HCT116 (cell line): Measurements from ENCODE around the gene KAZN. TPM values are rescaled to one million over a fixed set of nuclear protein-coding genes. Genes with fewer than 3 reads are reported as not detected.

Experiments
- ATAC-seq: fragments of 200-7000 bp; cut with Tn5 transposase; 2 replicates; pipeline ENCODE4 v1.9.1; 2020; ENCODE audit warnings: mild to moderate bottlenecking, moderate library complexity
- BruUV-seq: library from RNA; stranded (reverse); fragments of 400-500 nt; replicated peaks from 2 replicates; lab custom pipeline; 2021; lab: Mats Ljungman, UMichigan
- CTCF ChIA-PET: fragments of 300-600 bp; sonication (Branson Sonifier 250); formaldehyde crosslinking; loops from one replicate; lab custom pipeline; 2021; ENCODE audit warnings: antibody characterized with exemption; lab: Charles Lee
- POLR2A ChIA-PET: fragments of 300-600, 350-600 bp; sonication (Branson Sonifier 250); formaldehyde crosslinking; loops from one replicate; lab custom pipeline; 2021; ENCODE audit warnings: antibody characterized with exemption; lab: Charles Lee
- RAD21 ChIA-PET, 2 experiments: fragments of 300-600 bp; sonication (Branson Sonifier 250); formaldehyde crosslinking; loops; one replicate each; lab custom pipeline; 2023; ENCODE audit warnings: low total read pairs in 2 of 2; ENCODE audit not compliant: uncharacterized antibody in 2 of 2, unreplicated experiment in 2 of 2, low non-redundant PET in 1 of 2; lab: Charles Lee
- DNase-seq: peaks from one replicate; pipeline ENCODE4 v3.0.0-alpha.2; 2010; ENCODE audit warnings: low read depth, low spot score
- H2AFZ ChIP-seq: fragments of 200-600 bp; shearing (Covaris generic), sonication (generic); 2 replicates; pipeline ENCODE4 v1.6.1; 2017; ENCODE audit warnings: low read depth, mixed run types, mixed read lengths, antibody characterized with exemption, low read length; ENCODE audit not compliant: poor library complexity, severe bottlenecking
- H3K27ac ChIP-seq: 2 replicates; pipeline ENCODE4 v1.5.1; 2012; ENCODE audit warnings: low read depth, low read length
- H3K27me3 ChIP-seq: fragments of 200-600 bp; sonication (generic); 2 replicates; pipeline ENCODE4 v1.6.1; 2016; ENCODE audit warnings: mixed run types, low read length, mixed read lengths; ENCODE audit not compliant: insufficient read depth
- H3K36me3 ChIP-seq, 2 experiments: fragments of 200-500 bp in 1 of 2; fragments of 200-600 bp in 1 of 2; sonication (Bioruptor generic) in 1 of 2; sonication (generic) in 1 of 2; 2 replicates each; pipeline versions ENCODE4 v1.5.1 to v1.6.1; 2014 to 2016; ENCODE audit warnings: low read length in 2 of 2, inconsistent platforms in 1 of 2, mixed read lengths in 1 of 2, mixed run types in 1 of 2; ENCODE audit not compliant: insufficient read depth in 2 of 2, control insufficient read depth in 1 of 2
- H3K4me1 ChIP-seq, 2 experiments: fragments of 200-600 bp in 1 of 2; sonication (generic) in 1 of 2; 2 replicates each; pipeline versions ENCODE4 v1.5.1 to v1.6.1; 2012 to 2017; ENCODE audit warnings: low read length in 2 of 2, inconsistent platforms in 1 of 2, mild to moderate bottlenecking in 1 of 2, mixed read lengths in 1 of 2, mixed run types in 1 of 2, moderate library complexity in 1 of 2; ENCODE audit not compliant: insufficient read depth in 2 of 2, control insufficient read depth in 1 of 2
- H3K4me2 ChIP-seq: fragments of 200-600 bp; sonication (generic); 2 replicates; pipeline ENCODE4 v1.6.1; 2017; ENCODE audit warnings: mixed run types, low read length, mixed read lengths
- H3K4me3 ChIP-seq, 2 experiments: fragments of 200-600 bp in 1 of 2; sonication (generic) in 1 of 2; replicated peaks in 1 of 2; 2 replicates each; pipeline ENCODE4 v1.5.1; 2011 to 2016; ENCODE audit warnings: low read length in 2 of 2, control low read depth in 1 of 2, low read depth in 1 of 2, mild to moderate bottlenecking in 1 of 2, mixed read lengths in 1 of 2, mixed run types in 1 of 2
- H3K79me2 ChIP-seq: fragments of 200-600 bp; sonication (generic); 2 replicates; pipeline ENCODE4 v1.6.1; 2017; ENCODE audit warnings: mild to moderate bottlenecking, mixed run types, low read length, moderate library complexity, mixed read lengths; ENCODE audit not compliant: insufficient read depth
- H3K9ac ChIP-seq: fragments of 200-600 bp; sonication (generic); 2 replicates; pipeline ENCODE4 v1.6.1; 2016; ENCODE audit warnings: low read length, mixed read lengths
- H3K9me2 ChIP-seq: fragments of 200-600 bp; sonication (generic), shearing (Covaris generic); 2 replicates; pipeline ENCODE4 v1.6.1; 2017; ENCODE audit warnings: mixed run types, mild to moderate bottlenecking, moderate library complexity; ENCODE audit not compliant: insufficient read depth
- H3K9me3 ChIP-seq, 2 experiments: fragments of 200-500 bp in 1 of 2; fragments of 200-600 bp in 1 of 2; sonication (Bioruptor generic) in 1 of 2; sonication (generic) in 1 of 2; 2 replicates each; pipeline ENCODE4 v1.6.1; 2014 to 2017; ENCODE audit warnings: low read length in 2 of 2, mixed read lengths in 2 of 2, inconsistent platforms in 1 of 2, low read depth in 1 of 2, mild to moderate bottlenecking in 1 of 2, mixed run types in 1 of 2, moderate library complexity in 1 of 2; ENCODE audit not compliant: control insufficient read depth in 1 of 2, insufficient read depth in 1 of 2
- H4K20me1 ChIP-seq: fragments of 200-600 bp; sonication (generic), shearing (Covaris generic); 2 replicates; pipeline ENCODE4 v1.6.1; 2017; ENCODE audit warnings: mixed run types, mild to moderate bottlenecking, moderate library complexity; ENCODE audit not compliant: insufficient read depth
- ATF3 ChIP-seq: IDR thresholded peaks from 2 replicates; pipeline ENCODE4 v1.6.1; 2012
- CBX3 ChIP-seq: IDR thresholded peaks from 2 replicates; pipeline ENCODE4 v1.6.1; 2012; ENCODE audit warnings: low read depth
- CEBPB ChIP-seq: IDR thresholded peaks from 2 replicates; pipeline ENCODE4 v1.6.1; 2012; ENCODE audit warnings: low read depth
- EGR1 ChIP-seq: IDR thresholded peaks from 2 replicates; pipeline ENCODE4 v1.6.1; 2012; ENCODE audit warnings: low read depth
- ELF1 ChIP-seq: IDR thresholded peaks from 2 replicates; pipeline ENCODE4 v1.6.1; 2012; ENCODE audit warnings: low read depth, borderline replicate concordance
- EZH2 ChIP-seq: fragments of 200-600 bp; sonication (generic); IDR thresholded peaks from 2 replicates; pipeline ENCODE4 v1.6.1; 2017; ENCODE audit warnings: antibody characterized with exemption, mixed run types
- EZH2phosphoT487 ChIP-seq: fragments of 200-600 bp; IDR thresholded peaks from 2 replicates; pipeline ENCODE4 v1.6.1; 2018; ENCODE audit warnings: antibody characterized with exemption, borderline replicate concordance
- FOSL1 ChIP-seq: IDR thresholded peaks from 2 replicates; pipeline ENCODE4 v1.6.1; 2012; ENCODE audit warnings: low read depth
- JUND ChIP-seq: IDR thresholded peaks from 2 replicates; pipeline ENCODE4 v1.6.1; 2012
- MAX ChIP-seq: IDR thresholded peaks from 2 replicates; pipeline ENCODE4 v1.6.1; 2012
- POLR2A ChIP-seq: IDR thresholded peaks from 2 replicates; pipeline ENCODE4 v1.7.0; 2011; ENCODE audit warnings: borderline replicate concordance; ENCODE audit not compliant: insufficient read depth, insufficient read length; ENCODE audit errors: extremely low read depth
- POLR2AphosphoS5 ChIP-seq: IDR thresholded peaks from 2 replicates; pipeline ENCODE4 v1.6.1; 2011; ENCODE audit warnings: mild to moderate bottlenecking, low read depth, low read length, moderate library complexity
- SP1 ChIP-seq: IDR thresholded peaks from 2 replicates; pipeline ENCODE4 v1.6.1; 2012; ENCODE audit warnings: low read depth
- SRF ChIP-seq: IDR thresholded peaks from 2 replicates; pipeline ENCODE4 v1.6.1; 2012; ENCODE audit warnings: low read depth
- TCF7L2 ChIP-seq: IDR thresholded peaks from 2 replicates; pipeline ENCODE4 v1.7.0; 2011; ENCODE audit warnings: borderline replicate concordance, inconsistent platforms; ENCODE audit not compliant: insufficient read depth, insufficient read length; ENCODE audit errors: extremely low read depth
- YY1 ChIP-seq: IDR thresholded peaks from 2 replicates; pipeline ENCODE4 v1.6.1; 2011; ENCODE audit warnings: low read length, low read depth, moderate library complexity, mild to moderate bottlenecking; ENCODE audit not compliant: insufficient replicate concordance; ENCODE audit errors: extremely low read depth
- ZBTB33 ChIP-seq: IDR thresholded peaks from 2 replicates; pipeline ENCODE4 v1.6.1; 2011; ENCODE audit warnings: mild to moderate bottlenecking, low read length, moderate library complexity; ENCODE audit not compliant: insufficient replicate concordance; ENCODE audit errors: extremely low read depth
- ZFX ChIP-seq: fragments of 450-650 bp; IDR thresholded peaks from 2 replicates; pipeline ENCODE4 v1.6.1; 2017
- ZNF274 ChIP-seq: fragments of 200-500 bp; sonication (Bioruptor generic); IDR thresholded peaks from 2 replicates; pipeline ENCODE4 v1.6.1; 2014; ENCODE audit warnings: mild to moderate bottlenecking, low read depth, low read length, inconsistent platforms
- intact Hi-C: fragments of 100-400 bp; cut with micrococcal nuclease; formaldehyde crosslinking; loops from 2 replicates; pipeline ENCODE4 v1.10.0; 2022
- total RNA-seq: library from RNA; stranded (reverse); gene quantifications from one replicate; pipeline ENCODE4 v1.2.1, GENCODE V29; 2021; ENCODE audit not compliant: unreplicated experiment

Gene KAZN
- total RNA-seq, 1 experiment from 2014 or later: 13.4 TPM

GRCh38 chr1:14592004-14592631 is 6.4 kb upstream of the KAZN start:
- no peak for DNase-seq
- TF ChIP-seq ZNF274 (no peak), FOSL1 (no peak), CEBPB (no peak), SP1 (no peak), ELF1 (no peak), POLR2AphosphoS5 (no peak), ZFX (no peak), SRF (no peak), TCF7L2 (no peak), YY1 (no peak)
- BruUV-seq: no TSS peak
- no peaks in the 10 kb centered on the region for H3K36me3 ChIP-seq
- H3K4me1 ChIP-seq: no peaks in the 10 kb centered on the region
- H2AFZ ChIP-seq: no peak overlapping the region
- H3K27me3 ChIP-seq: peaks cover 59% of the 10 kb centered on the region
- ChIA-PET CTCF (no interaction called here), POLR2A (no interaction called here), RAD21 (no interaction called here)
- H3K27ac ChIP-seq: no peak overlapping the region
- H3K4me2 ChIP-seq: no peak overlapping the region
- H3K4me3 ChIP-seq: no peak overlapping the region
- no peaks in the 10 kb centered on the region for H3K9me2 ChIP-seq
- no peak overlapping the region for H3K9ac ChIP-seq
- no peaks in the 10 kb centered on the region for H3K79me2 ChIP-seq
- H4K20me1 ChIP-seq: no peaks in the 10 kb centered on the region
- intact Hi-C loops: no loop called here
- no peak for ATAC-seq
- no peaks in the 10 kb centered on the region for H3K9me3 ChIP-seq

- ATAC-seq (no peak), DNase-seq (no peak)
- no peak overlapping the region for H3K4me2 ChIP-seq
- no peaks in the 10 kb centered on the region for H3K9me2 ChIP-seq
- no peaks in the 10 kb centered on the region for H3K79me2 ChIP-seq
- no peaks in the 10 kb centered on the region for H3K4me1 ChIP-seq
- intact Hi-C loops: no loop called here
- no TSS peak for BruUV-seq
- RAD21 ChIA-PET: no interaction called here
- CTCF ChIA-PET: no interaction called here
- no peak overlapping the region for H2AFZ ChIP-seq
- peaks cover 52% of the 10 kb centered on the region for H3K27me3 ChIP-seq
- H3K9me3 ChIP-seq: no peaks in the 10 kb centered on the region
- POLR2A ChIA-PET: no interaction called here
- H3K27ac ChIP-seq: no peak overlapping the region
- H4K20me1 ChIP-seq: no peaks in the 10 kb centered on the region
- H3K9ac ChIP-seq: no peak overlapping the region
- H3K4me3 ChIP-seq: no peak overlapping the region
- H3K36me3 ChIP-seq: no peaks in the 10 kb centered on the region
- TF ChIP-seq ZFX (no peak), SP1 (no peak), EGR1 (no peak), MAX (no peak), ZNF274 (no peak), YY1 (no peak), POLR2A (no peak), SRF (no peak), ZBTB33 (no peak), ATF3 (no peak), JUND (no peak), FOSL1 (no peak), CEBPB (no peak), EZH2 (no peak), EZH2phosphoT487 (no peak), CBX3 (no peak), TCF7L2 (no peak)
Measured at GRCh38 chr1:14593302-14593701, 5.2 kb upstream of the KAZN start.
